Activated CD4-positive, alpha-beta T cell treated with anti-CD3 and anti-CD28 coated beads, Interleukin-10, Interleukin-2, amounts not matched to agents 100 ng/mL and 50 ng/mL, durations not matched to agents 16 hours and 8 hours (primary cell): ENCODE results near the gene RHBG.
"Not testable (repeated sequence)": the region's sequence is repeated elsewhere in the genome, so short reads cannot be mapped to it uniquely, and the experiment has no call there.

ENCODE experiments used
- DNase-seq: peaks from one replicate; pipeline ENCODE4 v3.0.0-alpha.2; 2020

RHBG gene, protein sequence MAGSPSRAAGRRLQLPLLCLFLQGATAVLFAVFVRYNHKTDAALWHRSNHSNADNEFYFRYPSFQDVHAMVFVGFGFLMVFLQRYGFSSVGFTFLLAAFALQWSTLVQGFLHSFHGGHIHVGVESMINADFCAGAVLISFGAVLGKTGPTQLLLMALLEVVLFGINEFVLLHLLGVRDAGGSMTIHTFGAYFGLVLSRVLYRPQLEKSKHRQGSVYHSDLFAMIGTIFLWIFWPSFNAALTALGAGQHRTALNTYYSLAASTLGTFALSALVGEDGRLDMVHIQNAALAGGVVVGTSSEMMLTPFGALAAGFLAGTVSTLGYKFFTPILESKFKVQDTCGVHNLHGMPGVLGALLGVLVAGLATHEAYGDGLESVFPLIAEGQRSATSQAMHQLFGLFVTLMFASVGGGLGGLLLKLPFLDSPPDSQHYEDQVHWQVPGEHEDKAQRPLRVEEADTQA

GRCh38 chr1:156368889-156369684, at the start of gene RHBG:
RHBG (plus strand) TSS chr1:156369211; CDS start chr1:156369250, 39 bp downstream.
- no peak for DNase-seq

GRCh38 chr1:156319664-156320063, 49.3 kb upstream of the RHBG start:
- peak; percentile 24 for DNase-seq

- no peak for DNase-seq
These were observed 48.5 kb upstream of the RHBG start for GRCh38 chr1:156320560-156320959.

GRCh38 chr1:156323179-156323578, 45.8 kb upstream of the RHBG start:
- not testable (repeated sequence) for DNase-seq

DNA sequence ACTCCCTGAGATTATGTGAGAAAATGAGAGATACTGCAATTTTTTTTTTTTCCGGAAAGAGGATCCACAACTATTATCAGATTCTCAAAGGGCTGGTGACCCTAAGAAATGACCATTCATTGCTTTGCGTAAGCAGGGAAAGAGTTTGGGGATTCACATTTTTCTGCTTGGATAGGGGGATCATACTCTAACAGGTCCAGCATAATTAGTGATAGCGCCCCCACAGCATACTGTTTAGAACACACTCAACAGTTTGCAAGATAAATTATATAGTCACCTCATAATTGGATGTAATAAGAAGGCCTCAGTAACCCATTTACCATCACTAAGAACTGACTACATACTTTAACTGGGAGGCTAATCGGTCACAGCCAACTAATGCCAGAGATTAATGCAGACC, 32.8 kb upstream of the RHBG start:
- peak; percentile 27 for DNase-seq

DNA sequence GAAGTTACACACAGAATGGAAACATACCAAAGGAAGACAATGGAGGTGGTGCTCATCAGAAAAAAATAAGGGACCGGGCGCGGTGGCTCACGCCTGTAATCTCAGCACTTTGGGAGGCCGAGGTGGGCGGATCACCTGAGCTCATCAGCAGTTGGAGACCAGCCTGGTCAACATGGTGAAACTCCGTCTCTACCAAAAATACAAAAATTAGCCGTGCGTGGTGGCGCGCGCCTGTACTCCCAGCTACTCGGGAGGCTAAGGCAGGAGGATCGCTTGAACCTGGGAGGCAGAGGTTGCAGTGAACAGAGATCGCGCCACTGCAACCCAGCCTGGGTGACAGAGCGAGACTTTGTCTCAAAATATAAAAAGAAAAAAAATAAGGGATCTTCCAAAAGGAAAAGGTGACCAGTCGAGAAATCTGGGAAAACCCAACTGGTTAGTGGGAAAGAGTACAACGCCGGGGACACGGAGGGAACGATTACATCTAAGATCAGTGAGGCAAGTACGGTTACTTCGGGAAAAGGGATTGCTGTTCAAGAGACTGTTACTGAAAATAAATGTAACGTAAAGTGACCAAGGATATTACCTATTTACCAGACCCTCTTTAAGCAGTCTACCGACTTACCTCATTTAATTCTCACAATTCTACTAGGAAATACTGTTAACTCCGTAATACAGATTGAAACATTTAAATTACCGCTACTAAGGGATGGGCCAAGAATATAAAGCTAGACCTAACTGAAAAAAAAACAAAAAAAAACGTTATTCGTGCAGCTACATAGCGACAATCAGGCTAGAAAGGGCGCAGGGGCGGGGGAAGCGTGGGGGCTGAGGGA, 31.7 kb upstream of the RHBG start:
- DNase-seq, result peak; percentile 20

DNA sequence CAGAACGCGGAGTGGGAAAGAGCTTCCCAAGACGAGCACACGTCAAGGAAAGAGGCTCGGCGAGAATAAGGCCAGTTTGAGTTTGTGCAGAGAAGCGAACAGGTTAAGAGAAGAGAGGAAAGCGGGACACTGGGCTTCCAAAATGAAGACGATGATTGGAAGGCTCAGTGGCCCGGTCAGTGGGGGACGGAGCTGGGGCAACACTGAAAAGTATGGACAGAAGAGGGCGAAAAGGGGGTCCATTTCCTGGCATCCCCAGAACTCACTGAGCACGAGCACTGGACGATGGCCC, 31.2 kb upstream of the RHBG start:
- DNase-seq, result no peak

- peak; percentile 100 for DNase-seq
These were observed 30.6 kb upstream of the RHBG start, which contains the start of the genes CCT3 and TSACC for GRCh38 chr1:156338180-156338976. CCT3 (minus strand) TSS chr1:156338292; CDS start chr1:156338184, 108 bp downstream. TSACC (plus strand) TSS chr1:156338526; CDS start chr1:156339758, 1,232 bp downstream.

DNA sequence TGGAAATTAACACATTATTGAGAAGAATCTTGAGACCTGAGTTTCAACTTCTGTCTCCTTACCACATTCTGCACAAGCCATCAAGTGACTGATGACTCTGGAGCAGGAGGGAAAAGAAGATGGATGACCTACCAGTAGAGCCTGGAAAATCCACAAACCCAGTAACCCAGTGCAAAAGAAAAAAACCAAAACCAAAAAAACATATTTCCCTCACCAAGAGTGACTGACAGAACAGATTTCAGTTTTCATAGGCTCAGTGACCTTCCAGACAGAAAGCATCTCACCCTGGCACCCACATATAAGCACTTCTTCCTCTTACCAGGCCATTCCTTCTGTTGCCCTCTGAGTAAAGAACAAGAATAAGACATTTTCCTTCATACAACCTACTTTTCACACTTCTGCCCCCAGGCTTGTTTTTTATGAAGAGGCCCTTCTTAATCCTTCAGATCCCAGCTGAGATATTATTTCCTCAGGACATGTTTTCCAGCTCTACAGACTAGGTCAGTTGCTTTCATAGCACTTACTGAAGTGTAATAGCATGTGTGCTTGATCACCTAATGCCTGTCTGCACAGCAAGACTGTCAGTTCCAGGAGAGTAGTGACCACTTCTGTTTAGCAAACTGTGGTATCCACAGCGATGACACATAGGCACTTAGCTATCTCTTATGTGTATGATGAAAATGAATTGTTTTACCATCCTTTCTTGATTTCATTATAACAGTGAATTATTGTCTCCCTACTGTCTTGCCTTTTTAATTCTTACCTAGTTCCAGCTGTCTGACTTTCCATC, 26.6 kb upstream of the RHBG start:
- DNase-seq, result no peak

DNA sequence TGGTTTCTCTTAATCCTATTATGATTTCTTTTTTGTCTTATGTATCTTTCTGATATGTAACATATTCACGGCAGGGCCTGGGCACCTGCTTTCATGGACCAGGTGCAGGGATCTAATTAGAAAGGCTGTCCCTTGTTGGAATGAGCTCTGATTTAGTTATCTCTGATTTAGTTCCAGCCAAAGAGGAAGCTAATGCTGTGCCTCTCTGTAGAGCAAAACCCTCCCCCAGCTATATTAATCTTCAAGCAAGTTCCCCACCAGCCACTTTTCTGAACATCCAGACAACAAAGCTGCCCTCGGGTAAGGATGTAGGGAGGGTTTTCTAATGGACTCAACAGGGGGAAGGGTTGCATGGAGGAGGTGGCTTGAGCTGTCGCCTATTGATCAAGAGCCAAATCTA, 24.6 kb upstream of the RHBG start:
- no peak for DNase-seq

- not testable (repeated sequence) for DNase-seq
These were observed 23.0 kb upstream of the RHBG start for GRCh38 chr1:156346035-156346434.

DNA sequence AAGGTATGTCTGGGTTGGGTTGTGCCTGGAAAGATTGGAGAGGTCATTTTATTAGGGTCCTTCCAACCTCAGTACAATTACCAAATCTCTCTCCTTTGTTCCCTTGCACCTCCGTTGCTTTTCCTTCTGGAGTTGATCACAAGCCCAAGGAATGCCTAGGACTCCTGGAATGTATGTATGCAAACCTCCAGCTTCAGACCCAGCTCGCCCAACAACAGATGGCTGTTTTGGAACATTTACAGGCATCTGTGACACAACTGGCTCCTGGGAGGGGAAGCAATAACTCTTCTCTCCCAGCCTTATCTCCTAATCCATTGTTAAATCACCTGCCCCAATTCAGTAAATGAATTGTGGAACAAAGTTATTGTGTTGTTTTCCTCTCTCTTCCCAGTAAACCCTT, 22.4 kb upstream of the RHBG start:
- DNase-seq, result no peak

DNA sequence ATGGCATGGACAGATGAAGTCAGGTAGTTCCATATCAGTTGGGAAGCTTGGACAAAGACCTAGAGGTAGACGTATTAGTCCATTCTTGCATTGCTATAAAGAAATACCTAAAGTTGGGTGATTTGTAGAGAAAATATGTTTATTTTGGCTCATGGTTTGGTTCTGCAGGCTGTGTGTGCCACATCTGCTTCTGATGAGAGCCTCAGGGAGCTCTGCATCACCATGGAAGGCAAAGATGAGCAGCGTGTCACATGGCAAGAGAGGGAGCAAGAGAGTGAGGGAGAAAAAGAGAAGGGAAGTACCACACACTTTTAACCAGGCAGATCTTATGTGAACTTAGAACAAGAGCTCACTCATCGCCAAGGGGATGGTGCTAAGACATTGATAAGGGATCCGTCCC, 21.7 kb upstream of the RHBG start:
- DNase-seq, result no peak

DNA sequence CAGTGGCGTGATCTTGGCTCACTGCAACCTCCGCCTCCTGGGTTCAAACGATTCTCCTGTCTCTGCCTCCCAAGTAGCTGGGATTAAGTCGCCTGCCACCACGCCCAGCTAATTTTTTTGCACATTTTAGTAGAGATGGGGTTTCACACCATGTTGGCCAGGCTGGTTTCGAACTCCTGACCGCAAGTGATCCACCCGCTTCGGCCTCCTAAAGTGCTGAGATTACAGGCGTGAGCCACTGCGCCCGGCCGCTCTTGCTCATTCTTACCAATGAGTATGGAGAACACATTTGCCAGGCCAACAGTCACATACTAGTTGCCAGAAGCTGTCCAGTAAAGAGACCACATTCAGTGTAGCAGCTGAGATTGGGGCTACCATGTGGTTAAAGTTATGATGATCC, 16.5 kb upstream of the RHBG start:
- DNase-seq, result not testable (repeated sequence)

GRCh38 chr1:156356262-156356874, 12.6 kb upstream of the RHBG start:
- DNase-seq, result no peak

DNA sequence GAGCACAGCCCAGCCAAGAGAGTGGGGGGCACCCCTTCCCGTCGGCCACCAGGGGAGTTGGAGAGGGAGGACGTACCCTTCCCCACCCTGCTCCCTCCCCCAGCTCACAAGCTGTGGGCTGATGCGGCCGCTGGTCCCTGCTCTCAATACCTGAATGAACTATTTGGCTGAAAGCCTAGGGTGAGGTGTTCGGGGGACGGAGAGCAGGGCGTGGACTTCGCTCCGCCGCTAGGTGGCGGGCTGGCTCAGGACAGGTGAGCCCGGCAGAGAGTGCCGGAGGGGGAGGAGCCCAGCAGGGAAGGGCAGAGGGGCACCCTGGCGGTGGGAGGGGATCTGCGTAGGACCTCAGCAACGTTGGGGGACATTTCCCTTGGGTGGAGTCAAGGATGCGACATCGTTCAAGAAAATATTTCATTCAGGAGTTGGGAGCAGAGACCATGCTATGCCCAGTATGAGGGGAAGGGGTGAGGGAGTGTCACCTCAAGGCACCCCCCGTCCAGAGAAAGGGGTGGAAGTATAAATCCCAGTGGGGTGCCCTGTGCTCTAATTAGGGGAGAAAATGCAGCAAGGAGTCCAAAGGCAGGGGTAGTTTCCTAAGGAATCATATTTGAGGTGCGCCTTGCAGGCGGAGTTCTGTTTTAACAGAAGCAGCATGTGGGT, 12.0 kb upstream of the RHBG start:
- peak; percentile 83 for DNase-seq

DNA sequence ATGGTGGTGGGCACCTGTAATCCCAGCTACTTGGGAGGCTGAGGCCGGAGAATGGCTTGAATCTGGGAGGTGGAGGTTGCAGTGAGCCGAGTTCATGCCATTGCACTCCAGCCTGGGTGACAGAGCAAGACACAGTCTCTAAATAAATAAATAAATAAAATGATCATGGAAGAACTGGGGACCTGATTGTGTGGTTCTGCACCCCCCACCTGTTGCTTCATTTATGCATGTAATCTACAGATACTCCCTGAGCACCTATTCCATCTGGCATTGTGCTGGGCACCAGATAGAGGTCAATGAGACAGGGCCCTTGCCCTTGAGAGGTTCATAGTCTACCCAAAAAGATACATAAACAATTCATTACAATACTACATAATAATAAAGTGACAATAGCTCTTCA, 11.0 kb upstream of the RHBG start:
- DNase-seq, result no peak

GRCh38 chr1:156358641-156359040, 10.4 kb upstream of the RHBG start:
- DNase-seq, result no peak

- no peak for DNase-seq
These were observed 9.8 kb upstream of the RHBG start for GRCh38 chr1:156359249-156359648.

DNA sequence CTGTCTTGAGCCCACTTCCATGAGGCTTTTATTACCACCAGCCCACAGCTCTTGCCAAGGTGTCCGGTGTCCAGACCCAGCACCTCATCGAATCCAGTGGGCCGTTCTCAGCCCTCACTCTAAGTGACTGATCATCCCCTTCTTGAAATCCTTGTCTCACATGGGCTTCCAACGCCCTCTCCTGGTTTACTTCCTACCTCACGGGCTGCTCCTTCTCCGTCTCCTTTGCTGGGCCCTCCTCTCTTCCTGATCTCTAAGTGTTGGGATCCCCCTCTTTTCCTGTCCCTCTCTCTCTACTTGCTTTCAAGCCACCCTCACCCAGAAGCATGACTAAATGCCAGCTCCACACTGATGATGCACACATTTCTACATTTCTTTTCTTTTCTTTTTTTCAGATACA, 9.0 kb upstream of the RHBG start:
- DNase-seq, result no peak
